CD4-positive, alpha-beta T cell treated with Interleukin-4 for 4 hours (primary cell): ENCODE measurements around the gene CAMK1G.
A peak's percentile ranks its signal among the peaks of the same experiment; 100 is the strongest.

Source experiments
- DNase-seq: peaks from one replicate; pipeline ENCODE4 v3.0.0-alpha.2; 2020

CAMK1G gene

DNA sequence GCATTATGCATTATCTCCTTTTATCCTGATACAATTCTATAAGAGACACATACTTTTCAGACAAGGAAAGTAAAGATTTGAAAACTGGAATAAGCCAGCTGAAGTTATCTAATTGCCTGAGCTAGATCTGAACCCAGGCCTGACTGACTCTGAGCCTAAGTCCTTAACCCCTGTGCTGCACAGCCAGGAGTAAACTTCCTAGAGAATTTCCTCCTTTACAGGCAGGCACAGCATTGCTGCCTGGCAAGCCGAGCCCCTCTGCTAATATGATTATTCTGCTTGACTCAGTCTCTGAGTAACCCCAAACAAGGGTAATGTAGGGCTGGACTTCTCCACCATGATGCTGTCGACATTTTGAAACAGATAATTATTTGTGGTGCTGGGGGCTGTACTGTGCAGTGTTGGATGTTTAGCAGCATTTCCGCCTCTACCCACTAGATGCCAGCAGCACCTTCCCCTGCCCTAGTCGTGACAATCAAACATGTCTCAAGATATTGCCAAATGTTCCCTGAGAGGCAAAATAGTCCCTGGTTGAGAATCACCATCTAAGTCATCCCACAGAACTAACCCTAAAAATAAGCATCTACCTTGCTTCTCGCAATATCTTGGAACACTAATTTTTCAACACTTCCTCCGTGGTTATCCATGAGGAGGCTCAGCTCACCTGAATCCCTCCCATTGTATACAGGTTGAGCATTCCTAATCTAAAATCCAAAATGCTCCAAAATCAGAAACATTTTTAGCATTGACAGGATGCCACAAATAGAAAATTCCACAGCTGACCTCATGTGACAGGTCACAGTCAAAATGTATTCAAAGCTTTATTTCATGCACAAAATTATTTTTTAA, 18.5 kb downstream of the CAMK1G start:
- peak; percentile 27 for DNase-seq

DNA sequence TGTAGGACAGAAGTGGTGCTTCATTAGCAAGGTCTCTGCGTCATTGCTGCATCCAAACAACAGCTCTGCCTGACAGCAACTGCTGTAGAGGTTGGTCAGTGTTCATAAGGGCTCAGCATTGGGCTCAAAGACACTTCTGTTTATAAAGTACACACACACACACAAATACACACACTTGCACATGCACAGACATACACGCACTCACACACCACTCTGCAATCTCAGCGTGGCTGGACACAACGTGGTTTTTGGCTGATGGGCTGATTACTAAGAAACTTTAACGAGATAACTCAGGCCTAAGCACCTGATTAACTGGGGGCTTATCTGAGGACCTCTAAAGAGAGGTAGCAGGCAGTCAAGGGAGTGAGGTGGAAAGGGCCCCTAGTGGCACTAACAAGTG, 20.4 kb downstream of the CAMK1G start:
- no peak for DNase-seq

GRCh38 chr1:209607102-209607794, 23.7 kb downstream of the CAMK1G start:
- peak; percentile 26 for DNase-seq

GRCh38 chr1:209607795-209608178, 24.3 kb downstream of the CAMK1G start:
- no peak for DNase-seq

DNA sequence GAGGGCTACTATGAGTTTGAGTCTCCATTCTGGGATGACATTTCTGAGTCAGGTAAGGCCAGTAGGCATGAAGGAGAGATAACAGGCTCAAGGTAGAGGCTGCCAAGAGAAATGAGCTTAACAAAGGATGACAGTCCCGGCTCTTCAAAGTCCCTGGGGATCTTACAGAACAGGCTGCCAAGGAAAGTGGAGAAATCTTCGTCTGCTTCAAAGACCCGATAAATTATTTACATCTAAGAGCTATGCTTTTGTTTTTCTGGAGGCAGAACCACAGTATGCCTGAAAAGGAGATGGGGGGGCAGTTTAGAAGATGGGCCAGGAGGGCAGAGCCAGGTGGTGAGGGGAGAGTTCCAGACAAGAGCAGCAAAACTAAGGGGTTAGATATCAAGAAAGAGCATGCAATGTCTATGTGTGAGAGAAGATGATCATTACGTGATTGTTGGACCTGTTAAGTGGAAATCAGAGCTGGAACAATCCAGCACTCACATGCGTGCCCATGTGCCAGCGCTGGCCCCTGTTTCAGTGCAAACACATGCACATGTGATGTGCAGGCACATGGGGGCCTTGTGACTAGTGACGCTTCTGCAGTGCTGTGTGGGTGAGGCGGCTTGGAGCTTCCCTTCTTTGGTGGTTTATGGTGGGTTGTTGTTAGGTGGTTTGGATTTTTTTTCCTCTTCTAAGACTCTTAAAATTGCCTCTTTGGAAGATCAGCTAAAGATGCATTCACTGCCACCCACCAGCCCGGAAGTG, 25.7 kb downstream of the CAMK1G start:
- DNase-seq: no peak

GRCh38 chr1:209609791-209610630, 26.5 kb downstream of the CAMK1G start:
- no peak for DNase-seq

GRCh38 chr1:209610631-209610905, 27.1 kb downstream of the CAMK1G start:
- DNase-seq: no peak

- DNase-seq: no peak
Measured at GRCh38 chr1:209611771-209612570, 28.5 kb downstream of the CAMK1G start.

DNA sequence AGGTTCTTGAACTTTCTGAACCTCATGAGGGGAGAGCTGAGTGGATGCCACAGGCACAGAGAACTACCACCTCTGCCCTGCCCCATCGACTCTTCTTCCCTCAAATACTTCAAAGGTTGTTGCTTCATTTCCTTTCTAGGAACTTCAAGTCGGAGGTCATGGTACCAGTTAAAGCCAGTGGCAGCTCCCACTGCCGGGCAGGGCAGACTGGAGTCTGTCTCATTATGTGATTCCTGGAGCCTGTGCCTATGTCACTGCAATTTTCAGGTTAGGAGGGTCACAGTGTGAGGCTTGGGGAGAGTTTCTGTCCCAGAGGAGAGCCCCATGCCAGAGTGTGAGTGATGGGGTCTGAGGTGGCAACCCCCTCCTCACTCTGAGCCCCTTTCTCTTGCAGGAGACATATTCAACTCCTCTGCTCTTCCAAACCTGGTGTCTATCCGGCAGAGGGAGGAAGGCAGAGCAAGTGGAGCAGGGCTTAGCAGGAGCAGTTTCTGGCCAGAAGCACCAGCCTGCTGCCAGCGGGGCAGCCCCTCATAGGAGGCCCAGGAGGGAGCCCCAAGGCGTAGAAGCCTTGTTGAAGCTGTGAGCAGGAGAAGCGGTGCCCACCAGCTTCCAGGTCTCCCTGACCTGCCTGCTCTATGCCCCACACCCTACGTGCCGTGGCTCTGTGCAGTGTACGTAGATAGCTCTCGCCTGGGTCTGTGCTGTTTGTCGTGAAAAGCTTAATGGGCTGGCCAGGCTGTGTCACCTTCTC, 29.3 kb downstream of the CAMK1G start:
- DNase-seq: no peak

DNA sequence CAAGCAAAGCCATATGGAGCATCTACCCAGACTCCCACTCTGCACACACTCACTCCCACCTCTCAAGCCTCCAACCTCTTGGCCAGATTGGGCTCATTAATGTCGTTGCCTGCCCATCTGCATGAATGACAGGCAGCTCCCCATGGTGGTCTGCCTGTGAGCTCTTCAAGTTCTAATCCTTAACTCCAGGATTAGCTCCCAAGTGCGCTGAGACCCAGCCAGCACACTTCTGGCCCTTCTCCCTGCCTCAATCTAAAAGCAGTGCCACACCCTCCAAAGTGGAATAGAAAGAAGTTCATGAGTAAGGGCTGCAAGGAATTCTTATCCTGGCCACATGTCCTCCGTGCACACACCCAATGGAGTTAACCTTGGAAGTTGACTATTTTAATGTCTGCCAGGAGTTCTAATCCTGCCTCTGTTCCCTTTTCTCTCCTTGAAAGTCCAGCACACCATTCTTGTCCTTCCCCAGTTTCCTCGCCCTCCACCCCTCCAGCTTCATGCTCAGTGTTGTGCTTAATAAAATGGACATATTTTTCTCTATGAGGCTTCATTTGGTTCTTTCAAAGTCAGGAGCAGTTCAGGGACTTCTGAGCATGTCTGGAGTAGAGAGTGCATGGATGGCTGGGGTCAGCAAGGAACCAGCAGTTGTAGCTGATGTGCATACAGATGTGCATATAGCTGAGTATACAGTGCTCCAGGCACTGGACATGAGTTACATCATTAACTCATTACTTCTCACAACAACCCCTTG, 30.1 kb downstream of the CAMK1G start:
- no peak for DNase-seq

DNA sequence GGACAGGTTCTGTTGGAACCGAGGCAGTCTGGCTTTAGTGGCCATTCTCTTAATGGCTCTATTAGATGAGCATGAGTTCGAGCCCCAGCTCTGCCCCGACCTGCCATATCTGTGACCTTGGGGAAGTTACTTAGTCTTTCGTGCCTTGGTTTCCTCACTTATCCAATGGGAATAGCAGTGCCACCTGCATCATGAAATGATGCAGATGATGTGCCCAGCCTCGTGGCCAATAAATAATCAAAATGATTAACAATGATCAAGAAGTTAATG, 30.6 kb downstream of the CAMK1G start:
- DNase-seq: no peak

GRCh38 chr1:209614906-209615305, 31.4 kb downstream of the CAMK1G start:
- no peak for DNase-seq

GRCh38 chr1:209616366-209617046, 33.0 kb downstream of the CAMK1G start:
- DNase-seq: no peak

DNA sequence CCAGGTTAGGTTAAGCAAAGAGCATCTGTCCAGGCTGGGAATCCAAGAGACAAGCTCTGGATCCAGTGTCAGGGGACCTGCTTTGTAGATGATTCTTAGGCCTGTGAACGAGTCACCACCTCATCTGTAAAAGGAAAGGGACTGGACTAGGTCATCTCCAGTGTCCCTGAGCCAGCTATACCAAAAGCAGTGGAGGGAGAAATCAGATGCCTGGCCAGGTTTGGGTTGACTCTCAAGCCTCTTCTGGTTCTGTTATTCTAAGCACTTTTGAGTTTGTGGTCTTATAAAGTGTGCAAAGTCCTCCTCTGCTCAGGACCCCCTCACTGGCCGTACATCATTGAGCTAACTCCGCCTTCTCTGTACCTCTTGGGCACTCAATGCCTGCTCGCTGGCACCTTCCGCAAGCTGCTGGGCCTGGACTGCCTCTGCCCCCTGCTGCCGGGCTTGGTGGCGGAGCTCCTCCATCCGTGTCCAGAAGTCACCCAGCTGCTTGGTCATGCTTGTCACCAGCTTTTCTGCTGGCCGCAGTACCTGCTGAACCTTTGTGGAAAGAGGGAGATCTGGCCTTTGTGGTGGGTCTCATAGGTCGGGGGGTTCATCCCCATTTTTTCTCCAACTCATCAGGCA, 33.6 kb downstream of the CAMK1G start:
- DNase-seq: no peak

DNA sequence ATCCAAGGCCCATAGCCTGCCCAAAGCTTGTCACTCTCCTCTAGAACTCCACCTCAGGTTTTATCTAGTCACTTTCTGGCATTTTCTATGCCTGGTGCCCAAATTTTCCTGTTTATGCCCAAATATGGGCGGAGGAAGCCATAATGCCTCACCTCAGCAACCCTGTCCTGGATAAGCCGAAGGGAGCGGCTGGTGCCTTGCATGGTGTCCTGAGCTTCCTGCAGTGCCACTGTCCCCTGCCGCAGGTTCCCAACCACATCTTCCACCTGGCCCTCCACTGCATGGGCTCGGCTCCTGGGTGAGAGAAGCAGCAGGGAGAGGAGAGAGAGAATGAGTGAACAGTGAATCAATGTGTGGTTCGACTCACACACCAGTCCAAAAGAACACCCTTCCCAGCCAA, 34.2 kb downstream of the CAMK1G start:
- no peak for DNase-seq

GRCh38 chr1:209618291-209618690, 34.8 kb downstream of the CAMK1G start:
- DNase-seq: no peak

DNA sequence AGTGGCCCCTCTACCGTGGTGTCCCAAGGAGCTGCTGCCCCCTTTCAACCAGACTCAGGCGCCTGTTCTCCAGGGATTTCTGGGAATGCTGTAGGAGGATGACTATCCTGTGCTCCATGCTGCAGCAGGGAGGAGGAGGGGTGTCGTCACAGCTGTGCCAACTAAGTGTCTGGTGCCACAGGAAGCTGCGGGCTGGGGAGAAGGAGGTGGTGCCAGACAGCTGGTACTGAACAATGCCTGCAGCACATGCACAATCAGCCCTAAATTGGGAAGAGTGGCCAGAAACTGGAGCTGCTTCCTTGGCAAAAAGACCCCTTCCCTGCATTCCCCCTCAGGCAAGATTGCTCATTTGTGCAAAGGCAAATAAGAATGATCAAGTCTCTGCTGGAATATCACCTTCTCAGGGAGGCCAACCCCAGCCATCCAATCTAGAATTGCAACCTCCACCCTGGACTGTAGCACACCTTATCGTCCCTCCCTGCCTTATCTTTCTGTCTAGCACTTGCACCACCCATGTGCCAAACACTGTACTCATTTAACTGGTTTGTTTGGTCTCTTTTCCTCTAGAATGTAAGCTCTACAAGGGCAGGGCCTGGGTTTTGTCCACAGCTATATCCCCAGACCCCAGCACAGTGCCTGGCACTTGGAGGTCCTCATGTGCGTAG, 35.4 kb downstream of the CAMK1G start:
- no peak for DNase-seq

DNA sequence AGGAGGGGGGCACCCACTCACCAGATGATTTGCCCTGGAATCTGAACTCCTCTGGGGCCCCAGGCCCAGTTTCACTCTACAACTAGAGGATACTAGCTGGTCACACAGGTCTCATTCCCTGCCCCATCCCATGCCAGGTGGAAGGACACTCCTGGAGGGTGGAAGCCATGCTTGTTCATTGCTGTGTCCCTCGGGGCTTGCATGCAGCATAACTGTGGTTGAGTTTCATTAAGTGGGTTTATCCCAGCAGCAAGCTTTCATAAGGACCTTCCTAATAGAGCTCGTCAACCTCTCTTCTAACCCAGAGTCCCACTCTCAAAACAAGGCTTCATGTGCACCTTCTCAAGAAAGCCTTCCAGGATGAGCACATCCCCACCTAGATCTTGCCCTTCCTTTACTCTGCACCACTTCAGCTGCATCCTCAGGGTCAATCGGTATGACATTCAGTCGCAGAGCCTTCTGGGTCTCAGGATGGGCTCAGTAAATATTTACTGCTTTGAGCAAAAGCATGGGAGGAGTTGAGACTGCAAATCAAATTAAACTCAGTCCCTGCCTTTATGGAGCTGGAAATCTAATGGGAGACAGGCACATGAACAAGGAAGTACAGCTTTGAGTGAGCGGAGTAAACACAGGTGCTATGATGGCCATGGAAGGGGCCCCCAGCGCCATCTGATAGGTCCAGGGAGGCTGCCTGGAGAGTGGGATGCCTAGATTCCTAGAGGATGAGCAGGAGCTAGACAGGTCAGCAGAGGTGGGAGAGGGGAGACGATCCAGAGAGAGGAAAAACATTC, 36.4 kb downstream of the CAMK1G start:
- DNase-seq: no peak
